HepG2 (cell line): Measurements from ENCODE around the gene YPEL3. TPM values are rescaled to one million over a fixed set of nuclear protein-coding genes. Genes with fewer than 3 reads are reported as not detected.

Source experiments
- ASH2L ChIP-seq: fragments of 300-600, 200-600 bp; sonication (generic); IDR thresholded peaks from 2 replicates; pipeline ENCODE4 v1.7.0; 2017; ENCODE audit warnings: low read depth, mild to moderate bottlenecking, moderate library complexity, mixed read lengths, low read length; ENCODE audit not compliant: insufficient read length
- DMTF1 ChIP-seq: sonication (generic); formaldehyde crosslinking; IDR thresholded peaks from 2 replicates; pipeline ENCODE4 v1.4.0; 2020; ENCODE audit warnings: mild to moderate bottlenecking, missing genetic modification reagents
- ELF4 ChIP-seq: sonication (generic); formaldehyde crosslinking; IDR thresholded peaks from 2 replicates; pipeline ENCODE4 v1.5.0; 2020; ENCODE audit warnings: missing genetic modification reagents, mild to moderate bottlenecking, moderate library complexity, borderline replicate concordance
- JUN ChIP-seq: sonication (generic); formaldehyde crosslinking; IDR thresholded peaks from 2 replicates; pipeline ENCODE4 v1.4.0; 2020; ENCODE audit warnings: mild to moderate bottlenecking, missing genetic modification reagents
- KLF15 ChIP-seq: sonication (generic); formaldehyde crosslinking; IDR thresholded peaks from 2 replicates; pipeline ENCODE4 v1.8.1; 2023; ENCODE audit warnings: borderline replicate concordance, mild to moderate bottlenecking, inconsistent platforms, missing genetic modification reagents, mixed read lengths
- KLF9 ChIP-seq: IDR thresholded peaks from 2 replicates; pipeline ENCODE4 v1.6.1; 2016; ENCODE audit warnings: low read depth
- MYC ChIP-seq: sonication (generic); formaldehyde crosslinking; IDR thresholded peaks from 2 replicates; pipeline ENCODE4 v1.9.0; 2021; ENCODE audit warnings: missing genetic modification reagents, borderline replicate concordance
- NR2F1 ChIP-seq, 2 experiments: fragments of 450-650 bp in 1 of 2; formaldehyde crosslinking in 1 of 2; IDR thresholded peaks; 2 replicates each; pipeline versions ENCODE4 v1.5.0 to v1.6.1; 2016 to 2020; ENCODE audit warnings: mild to moderate bottlenecking in 1 of 2, missing compliant biosample characterization in 1 of 2, missing genetic modification reagents in 1 of 2, moderate library complexity in 1 of 2
- PAXIP1 ChIP-seq: sonication (generic); formaldehyde crosslinking; conservative IDR thresholded peaks from 2 replicates; pipeline ENCODE4 v1.4.0; 2020; ENCODE audit warnings: mild to moderate bottlenecking, missing genetic modification reagents, moderate library complexity
- PHF21A ChIP-seq: sonication (generic); formaldehyde crosslinking; IDR thresholded peaks from 2 replicates; pipeline ENCODE4 v1.5.0; 2020; ENCODE audit warnings: mild to moderate bottlenecking, missing genetic modification reagents
- POLR2AphosphoS5 ChIP-seq: IDR thresholded peaks from 2 replicates; pipeline ENCODE4 v1.6.1; 2012; ENCODE audit warnings: low read depth, low read length
- REPIN1 ChIP-seq: sonication (generic); formaldehyde crosslinking; IDR thresholded peaks from 2 replicates; pipeline ENCODE4 v1.8.0; 2022; ENCODE audit warnings: missing genetic modification reagents, low read depth, mild to moderate bottlenecking, borderline replicate concordance
- SIX1 ChIP-seq: sonication (generic); formaldehyde crosslinking; IDR thresholded peaks from 2 replicates; pipeline ENCODE4 v1.4.0; 2020; ENCODE audit warnings: missing genetic modification reagents, borderline replicate concordance
- TAF15 ChIP-seq: fragments of 200-400 bp; formaldehyde crosslinking; IDR thresholded peaks from one replicate; pipeline ENCODE4 v1.6.1; 2018; ENCODE audit warnings: mild to moderate bottlenecking, low read depth, low read length; ENCODE audit not compliant: poor library complexity, severe bottlenecking
- ZNF296 ChIP-seq: sonication (generic); formaldehyde crosslinking; conservative IDR thresholded peaks from 2 replicates; pipeline ENCODE4 v1.5.0; 2020; ENCODE audit warnings: mild to moderate bottlenecking, missing genetic modification reagents
- ZNF598 ChIP-seq: sonication (generic); formaldehyde crosslinking; IDR thresholded peaks from 2 replicates; pipeline ENCODE4 v1.5.1; 2020; ENCODE audit warnings: mild to moderate bottlenecking, missing genetic modification reagents, borderline replicate concordance
- ZNF644 ChIP-seq: IDR thresholded peaks from 2 replicates; pipeline ENCODE4 v1.6.1; 2016; ENCODE audit warnings: low read depth
- polyA plus RNA-seq, 8 experiments: library from polyadenylated mRNA; depleted of rRNA in 3 of 8; stranded (reverse) in 7 of 8; unstranded in 1 of 8; fragments of >200 nt; fragmentation: Illumina TruSeq in 4 of 8; extraction: Trizol in 4 of 8; gene quantifications; 2 replicates each; pipeline versions ENCODE4 v1.2.1 to v1.2.3, GENCODE V29; 2011 to 2016; ENCODE audit warnings: low read depth in 4 of 8, missing spikeins in 1 of 8, mixed read lengths in 1 of 8; ENCODE audit not compliant: insufficient read depth in 1 of 8
- total RNA-seq, 5 experiments: library from RNA; depleted of rRNA; stranded (reverse); fragments of >200 nt; fragmentation: Illumina TruSeq; extraction: Trizol; gene quantifications; 2 replicates each; pipeline ENCODE4 v1.2.3, GENCODE V29; 2016; ENCODE audit warnings: low read depth in 1 of 5
- TF ChIP-seq, protein P1 (sequence below): sonication (generic); formaldehyde crosslinking; IDR thresholded peaks from 2 replicates; pipeline ENCODE4 v1.4.0; 2020; ENCODE audit warnings: missing genetic modification reagents, low read depth, mild to moderate bottlenecking, borderline replicate concordance
- TF ChIP-seq, protein P2 (sequence below): sonication (generic); formaldehyde crosslinking; IDR thresholded peaks from 2 replicates; pipeline ENCODE4 v1.4.0; 2020; ENCODE audit warnings: missing genetic modification reagents, mild to moderate bottlenecking, borderline replicate concordance

Gene YPEL3
- total and polyA plus RNA-seq, 2 of the 13 experiments (the other 11 are each of a cell fraction or from before 2014, with no cell fraction given), result 5.4 to 47.0 TPM

GRCh38 chr16:30096105-30096861 lies at the start of gene YPEL3 (continued):
- peak; percentile 77 for TF ChIP-seq REPIN1 (CRISPR knock-in tag)
- TF ChIP-seq PHF21A (CRISPR knock-in tag), result peak; percentile 61
- TF ChIP-seq POLR2AphosphoS5, result peak; percentile 33; the same call in 1 of the 2 replicates
- TF ChIP-seq, protein P1, sequence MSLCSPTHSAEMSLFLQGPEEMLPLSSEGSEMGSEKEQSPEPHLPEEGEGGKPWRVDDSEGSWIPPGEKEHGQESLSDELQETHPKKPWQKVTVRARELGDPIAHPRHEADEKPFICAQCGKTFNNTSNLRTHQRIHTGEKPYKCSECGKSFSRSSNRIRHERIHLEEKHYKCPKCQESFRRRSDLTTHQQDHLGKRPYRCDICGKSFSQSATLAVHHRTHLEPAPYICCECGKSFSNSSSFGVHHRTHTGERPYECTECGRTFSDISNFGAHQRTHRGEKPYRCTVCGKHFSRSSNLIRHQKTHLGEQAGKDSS, result peak; percentile 93; the same call in 1 of the 2 replicates
- TF ChIP-seq NR2F1 (CRISPR knock-in tag; IDR thresholded peaks at IDR 0.05), result no peak; a peak in 1 of 4 replicates
- no peak for TF ChIP-seq TAF15
- TF ChIP-seq JUN (CRISPR knock-in tag), result 0 out of 2 replicates have a peak, but pooled peaks have one; percentile 43
- no peak for TF ChIP-seq ZNF644 (CRISPR knock-in tag)
- TF ChIP-seq PAXIP1 (CRISPR knock-in tag), result peak; percentile 65
- TF ChIP-seq KLF9 (CRISPR knock-in tag), result no peak
- TF ChIP-seq ELF4 (CRISPR knock-in tag), result no peak
- TF ChIP-seq KLF15 (CRISPR knock-in tag), result no peak
- TF ChIP-seq SIX1 (CRISPR knock-in tag), result no peak
- no peak for TF ChIP-seq ZNF296 (CRISPR knock-in tag)
- TF ChIP-seq, protein P2, sequence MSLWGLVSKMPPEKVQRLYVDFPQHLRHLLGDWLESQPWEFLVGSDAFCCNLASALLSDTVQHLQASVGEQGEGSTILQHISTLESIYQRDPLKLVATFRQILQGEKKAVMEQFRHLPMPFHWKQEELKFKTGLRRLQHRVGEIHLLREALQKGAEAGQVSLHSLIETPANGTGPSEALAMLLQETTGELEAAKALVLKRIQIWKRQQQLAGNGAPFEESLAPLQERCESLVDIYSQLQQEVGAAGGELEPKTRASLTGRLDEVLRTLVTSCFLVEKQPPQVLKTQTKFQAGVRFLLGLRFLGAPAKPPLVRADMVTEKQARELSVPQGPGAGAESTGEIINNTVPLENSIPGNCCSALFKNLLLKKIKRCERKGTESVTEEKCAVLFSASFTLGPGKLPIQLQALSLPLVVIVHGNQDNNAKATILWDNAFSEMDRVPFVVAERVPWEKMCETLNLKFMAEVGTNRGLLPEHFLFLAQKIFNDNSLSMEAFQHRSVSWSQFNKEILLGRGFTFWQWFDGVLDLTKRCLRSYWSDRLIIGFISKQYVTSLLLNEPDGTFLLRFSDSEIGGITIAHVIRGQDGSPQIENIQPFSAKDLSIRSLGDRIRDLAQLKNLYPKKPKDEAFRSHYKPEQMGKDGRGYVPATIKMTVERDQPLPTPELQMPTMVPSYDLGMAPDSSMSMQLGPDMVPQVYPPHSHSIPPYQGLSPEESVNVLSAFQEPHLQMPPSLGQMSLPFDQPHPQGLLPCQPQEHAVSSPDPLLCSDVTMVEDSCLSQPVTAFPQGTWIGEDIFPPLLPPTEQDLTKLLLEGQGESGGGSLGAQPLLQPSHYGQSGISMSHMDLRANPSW, result no peak
- no peak for TF ChIP-seq DMTF1
- TF ChIP-seq ZNF598 (CRISPR knock-in tag), result no peak
- TF ChIP-seq ASH2L, result peak; percentile 45
- TF ChIP-seq MYC (CRISPR knock-in tag), result peak; percentile 71
